ENCODE results near the gene FUT7.

The FUT7 gene

GRCh38 chr9:137032858-137033257 is 970 bp upstream of the FUT7 start:
- DNase-seq (ENCODE audit: low read depth) = no peak

- no peak for DNase-seq (ENCODE audit: low read depth)
Observed at GRCh38 chr9:137030538-137031527, 1.1 kb downstream of the FUT7 start.

- no peak for DNase-seq (ENCODE audit: low read depth)
Observed at GRCh38 chr9:137030006-137030405, 1.9 kb downstream of the FUT7 start.

GRCh38 chr9:137029058-137029936 is 2.6 kb downstream of the FUT7 start:
- DNase-seq (ENCODE audit: low read depth) = peak; percentile 30

- peak; percentile 21 for DNase-seq (ENCODE audit: low read depth)
Observed at GRCh38 chr9:137028263-137029057, 3.4 kb downstream of the FUT7 start.

GRCh38 chr9:137027369-137028262 is 4.3 kb downstream of the FUT7 start, which contains the start of gene ABCA2:
ABCA2 (minus strand) TSS chr9:137028237; CDS start chr9:137028140, 97 bp downstream.
- no peak for DNase-seq (ENCODE audit: low read depth)

GRCh38 chr9:137026828-137027227 is 5.1 kb downstream of the FUT7 start:
- no peak for DNase-seq (ENCODE audit: low read depth)

- DNase-seq (ENCODE audit: low read depth) = no peak
Observed at GRCh38 chr9:137026384-137026783, 5.5 kb downstream of the FUT7 start.

- peak; percentile 29 for DNase-seq (ENCODE audit: low read depth)
Observed at GRCh38 chr9:137025517-137025966, 6.3 kb downstream of the FUT7 start.

- no peak for DNase-seq (ENCODE audit: low read depth)
Observed at GRCh38 chr9:137023583-137023991, 8.3 kb downstream of the FUT7 start.

- DNase-seq (ENCODE audit: low read depth) = no peak
Observed at GRCh38 chr9:137023157-137023556, 8.7 kb downstream of the FUT7 start.

- no peak for DNase-seq (ENCODE audit: low read depth)
Observed at GRCh38 chr9:137022662-137023008, 9.3 kb downstream of the FUT7 start.

- DNase-seq (ENCODE audit: low read depth) = no peak
Observed at GRCh38 chr9:137021979-137022661, 9.8 kb downstream of the FUT7 start.

GRCh38 chr9:137021568-137021978 is 10.3 kb downstream of the FUT7 start:
- DNase-seq (ENCODE audit: low read depth) = no peak

GRCh38 chr9:137020771-137021567 is 10.9 kb downstream of the FUT7 start:
- DNase-seq (ENCODE audit: low read depth) = no peak

GRCh38 chr9:137019891-137020683 is 11.8 kb downstream of the FUT7 start:
- no peak for DNase-seq (ENCODE audit: low read depth)

GRCh38 chr9:137018761-137019559 is 12.9 kb downstream of the FUT7 start:
- no peak for DNase-seq (ENCODE audit: low read depth)
